NCI-H69 (cell line): Measurements from ENCODE around the gene STMN3.

Experiments
- DNase-seq: peaks from one replicate; lab custom pipeline; 2025; lab: John Stamatoyannopoulos, UW

The STMN3 gene

GRCh38 chr20:63653041-63653973 is at the start of gene STMN3:
TSS of gene STMN3 (minus strand) at chr20:63653424. CDS start at chr20:63653345, 79 bp downstream.
- peak; percentile 91 for DNase-seq

- DNase-seq: no peak
Measured at GRCh38 chr20:63702036-63702665, 48.9 kb upstream of the STMN3 start.

- peak; percentile 17 for DNase-seq
Measured at GRCh38 chr20:63701329-63702035, 48.3 kb upstream of the STMN3 start.

- DNase-seq: no peak
Measured at GRCh38 chr20:63701051-63701328, 47.8 kb upstream of the STMN3 start.

- DNase-seq: no peak
Measured at GRCh38 chr20:63700199-63701050, 47.2 kb upstream of the STMN3 start.

GRCh38 chr20:63699466-63700198 is 46.4 kb upstream of the STMN3 start:
- no peak for DNase-seq

- peak; percentile 20 for DNase-seq
Measured at GRCh38 chr20:63698739-63699465, 45.7 kb upstream of the STMN3 start.

- DNase-seq: no peak
Measured at GRCh38 chr20:63697868-63698545, 44.8 kb upstream of the STMN3 start.

- peak; percentile 32 for DNase-seq
Measured at GRCh38 chr20:63697357-63697867, 44.2 kb upstream of the STMN3 start.

GRCh38 chr20:63696628-63697356 is 43.6 kb upstream of the STMN3 start, which contains the start of gene TNFRSF6B:
TSS of gene TNFRSF6B (plus strand) at chr20:63696652. CDS start at chr20:63696768, 116 bp downstream.
- DNase-seq: no peak

- DNase-seq: peak; percentile 24
Measured at GRCh38 chr20:63696306-63696627, 43.0 kb upstream of the STMN3 start.

- no peak for DNase-seq
Measured at GRCh38 chr20:63695424-63696305, 42.4 kb upstream of the STMN3 start.

- DNase-seq: no peak
Measured at GRCh38 chr20:63694584-63695423, 41.6 kb upstream of the STMN3 start.

GRCh38 chr20:63693733-63694583 is 40.7 kb upstream of the STMN3 start:
- DNase-seq: no peak

GRCh38 chr20:63693083-63693732 is 40.0 kb upstream of the STMN3 start:
- DNase-seq: no peak
